GM19438 (cell line): ENCODE data around the gene ZNF521.

ENCODE experiments used
- ATAC-seq: cut with Tn5 transposase; IDR thresholded peaks from one replicate; pipeline ENCODE4 v1.9.1; 2021; ENCODE audit warnings: low read depth; ENCODE audit not compliant: unreplicated experiment

Gene ZNF521

GRCh38 chr18:25256439-25256838 is 95.5 kb downstream of the ZNF521 start:
- no peak for ATAC-seq

- ATAC-seq, result no peak
These were observed 98.2 kb downstream of the ZNF521 start for GRCh38 chr18:25253779-25254178.

- no peak for ATAC-seq
These were observed 98.8 kb downstream of the ZNF521 start for GRCh38 chr18:25253136-25253535.

- no peak for ATAC-seq
These were observed 100.9 kb downstream of the ZNF521 start for GRCh38 chr18:25251068-25251467.

- no peak for ATAC-seq
These were observed 101.5 kb downstream of the ZNF521 start for GRCh38 chr18:25250474-25250851.

GRCh38 chr18:25248755-25249154 is 103.2 kb downstream of the ZNF521 start:
- no peak for ATAC-seq

GRCh38 chr18:25247725-25248124 is 104.2 kb downstream of the ZNF521 start:
- no peak for ATAC-seq

GRCh38 chr18:25244924-25245698 is 106.9 kb downstream of the ZNF521 start:
- no peak for ATAC-seq

- no peak for ATAC-seq
These were observed 107.8 kb downstream of the ZNF521 start for GRCh38 chr18:25244170-25244569.

GRCh38 chr18:25243754-25244153 is 108.2 kb downstream of the ZNF521 start:
- no peak for ATAC-seq

- no peak for ATAC-seq
These were observed 108.7 kb downstream of the ZNF521 start for GRCh38 chr18:25243257-25243656.

GRCh38 chr18:25240420-25240770 is 111.6 kb downstream of the ZNF521 start:
- ATAC-seq, result no peak

- no peak for ATAC-seq
These were observed 112.2 kb downstream of the ZNF521 start for GRCh38 chr18:25239581-25240419.

GRCh38 chr18:25239151-25239550 is 112.8 kb downstream of the ZNF521 start:
- no peak for ATAC-seq

GRCh38 chr18:25237571-25238267 is 114.2 kb downstream of the ZNF521 start:
- no peak for ATAC-seq

- no peak for ATAC-seq
These were observed 115.2 kb downstream of the ZNF521 start for GRCh38 chr18:25236736-25237135.

GRCh38 chr18:25235401-25236042 is 116.4 kb downstream of the ZNF521 start:
- ATAC-seq, result no peak

GRCh38 chr18:25234740-25235345 is 117.1 kb downstream of the ZNF521 start:
- ATAC-seq, result no peak

GRCh38 chr18:25234322-25234639 is 117.7 kb downstream of the ZNF521 start:
- ATAC-seq, result no peak

- ATAC-seq, result no peak
These were observed 118.2 kb downstream of the ZNF521 start for GRCh38 chr18:25233528-25234321.
